Retinal pigment epithelial cell (primary cell): ENCODE measurements around the gene CALHM1.

ENCODE experiments used
- DNase-seq: peaks from one replicate; pipeline ENCODE4 v3.0.0-alpha.2; 2010; ENCODE audit warnings: low read depth
- H3K4me3 ChIP-seq: 2 replicates; pipeline ENCODE4 v1.5.1; 2011; ENCODE audit warnings: mild to moderate bottlenecking, low read length, control low read depth, moderate library complexity
- TF ChIP-seq, protein P1 (sequence below): conservative IDR thresholded peaks from 2 replicates; pipeline ENCODE4 v1.5.1; 2011; ENCODE audit warnings: low read depth, low read length, control low read depth, inconsistent platforms

Gene CALHM1

DNA sequence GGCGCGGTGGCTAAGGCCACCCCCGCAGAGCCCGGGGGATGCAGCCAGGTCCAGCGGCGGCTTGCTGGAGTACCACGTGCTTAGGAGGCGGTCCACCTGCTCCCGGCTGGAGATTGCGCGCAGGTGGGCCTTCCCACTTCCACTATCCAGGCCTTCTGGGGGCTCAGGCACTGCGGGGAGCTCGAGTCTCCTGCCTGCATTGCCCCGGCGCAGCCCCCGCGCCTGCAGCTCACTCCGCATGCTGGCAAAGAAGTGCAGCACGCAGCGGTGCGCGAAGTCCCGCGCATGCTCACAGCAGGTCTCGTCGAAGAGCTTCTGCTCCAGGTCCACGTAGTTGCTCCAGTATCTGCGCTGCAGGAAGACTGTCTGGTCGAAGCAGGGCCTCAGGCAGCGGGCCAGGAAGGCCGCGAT lies 14.6 kb upstream of the CALHM1 start:
- no peak overlapping the region for H3K4me3 ChIP-seq

DNA sequence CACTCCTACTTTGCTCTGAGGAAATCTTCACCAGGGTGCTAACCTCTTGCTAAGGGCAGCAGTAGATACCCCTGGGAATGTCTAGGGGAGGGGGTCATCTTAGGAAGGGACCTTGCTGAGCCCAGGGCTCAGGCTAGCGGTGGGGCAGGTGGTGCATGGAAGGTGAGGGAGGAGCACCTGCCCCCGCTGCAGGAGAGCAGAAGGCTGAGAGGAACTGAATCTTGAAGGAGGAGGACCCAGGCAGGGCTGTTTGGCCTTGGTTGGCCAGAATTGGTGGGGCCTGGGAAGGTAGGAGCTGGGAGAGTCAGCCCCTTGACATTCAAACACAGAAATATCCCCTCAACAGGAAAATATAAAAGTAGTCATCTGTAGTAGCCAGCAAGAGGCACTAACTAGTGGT lies 13.3 kb upstream of the CALHM1 start:
- no peak for DNase-seq
- TF ChIP-seq, protein P1, sequence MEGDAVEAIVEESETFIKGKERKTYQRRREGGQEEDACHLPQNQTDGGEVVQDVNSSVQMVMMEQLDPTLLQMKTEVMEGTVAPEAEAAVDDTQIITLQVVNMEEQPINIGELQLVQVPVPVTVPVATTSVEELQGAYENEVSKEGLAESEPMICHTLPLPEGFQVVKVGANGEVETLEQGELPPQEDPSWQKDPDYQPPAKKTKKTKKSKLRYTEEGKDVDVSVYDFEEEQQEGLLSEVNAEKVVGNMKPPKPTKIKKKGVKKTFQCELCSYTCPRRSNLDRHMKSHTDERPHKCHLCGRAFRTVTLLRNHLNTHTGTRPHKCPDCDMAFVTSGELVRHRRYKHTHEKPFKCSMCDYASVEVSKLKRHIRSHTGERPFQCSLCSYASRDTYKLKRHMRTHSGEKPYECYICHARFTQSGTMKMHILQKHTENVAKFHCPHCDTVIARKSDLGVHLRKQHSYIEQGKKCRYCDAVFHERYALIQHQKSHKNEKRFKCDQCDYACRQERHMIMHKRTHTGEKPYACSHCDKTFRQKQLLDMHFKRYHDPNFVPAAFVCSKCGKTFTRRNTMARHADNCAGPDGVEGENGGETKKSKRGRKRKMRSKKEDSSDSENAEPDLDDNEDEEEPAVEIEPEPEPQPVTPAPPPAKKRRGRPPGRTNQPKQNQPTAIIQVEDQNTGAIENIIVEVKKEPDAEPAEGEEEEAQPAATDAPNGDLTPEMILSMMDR = no peak
- H3K4me3 ChIP-seq = no peak overlapping the region

More for the DNA sequence above, 14.6 kb upstream of the CALHM1 start:
- no peak for DNase-seq
- TF ChIP-seq, protein P1 = no peak

DNA sequence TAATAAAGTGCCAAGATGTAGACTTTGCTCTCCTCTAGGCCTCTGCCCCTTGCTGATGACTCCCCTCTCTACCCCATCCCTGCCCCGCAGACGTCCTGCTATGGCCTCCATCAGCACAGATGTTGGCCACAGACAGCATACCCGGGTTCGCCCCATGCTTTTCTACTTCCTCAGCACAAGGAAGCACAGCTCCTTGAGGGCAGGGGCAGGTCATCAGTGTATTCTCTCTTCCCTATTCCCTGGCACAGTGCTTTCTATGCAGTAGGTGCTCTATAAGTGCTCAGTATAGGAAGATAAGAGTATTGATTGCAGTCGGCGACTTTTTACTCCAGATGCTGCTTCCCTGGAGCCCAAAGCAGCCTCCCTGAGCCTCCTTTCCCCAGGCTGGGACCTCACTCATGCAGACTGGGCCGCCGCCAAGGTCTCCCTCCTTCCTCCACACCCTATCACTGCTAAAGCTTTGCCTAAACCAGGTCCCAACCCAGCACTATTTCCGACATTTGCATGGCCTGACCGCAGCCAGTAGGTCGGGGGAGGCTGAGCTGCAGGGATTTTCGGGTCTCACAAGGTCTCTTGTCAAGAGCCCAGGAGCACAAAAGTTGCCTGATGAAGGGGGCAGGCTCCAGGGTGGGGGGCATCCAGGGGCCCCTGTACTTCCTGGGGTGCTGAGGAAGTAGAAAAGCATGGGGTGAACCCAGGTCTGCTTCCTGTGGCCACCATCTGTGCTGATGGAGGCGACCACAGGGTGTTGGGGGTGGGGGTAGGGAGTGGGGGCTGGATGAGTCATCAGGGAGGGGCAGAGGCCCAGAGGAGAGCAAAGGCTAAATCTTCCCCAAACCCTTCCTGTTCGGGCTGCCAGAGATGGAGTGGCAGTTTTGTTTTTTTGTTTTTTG lies 12.3 kb upstream of the CALHM1 start:
- DNase-seq = no peak
- no peak overlapping the region for H3K4me3 ChIP-seq
- TF ChIP-seq, protein P1 = no peak

DNA sequence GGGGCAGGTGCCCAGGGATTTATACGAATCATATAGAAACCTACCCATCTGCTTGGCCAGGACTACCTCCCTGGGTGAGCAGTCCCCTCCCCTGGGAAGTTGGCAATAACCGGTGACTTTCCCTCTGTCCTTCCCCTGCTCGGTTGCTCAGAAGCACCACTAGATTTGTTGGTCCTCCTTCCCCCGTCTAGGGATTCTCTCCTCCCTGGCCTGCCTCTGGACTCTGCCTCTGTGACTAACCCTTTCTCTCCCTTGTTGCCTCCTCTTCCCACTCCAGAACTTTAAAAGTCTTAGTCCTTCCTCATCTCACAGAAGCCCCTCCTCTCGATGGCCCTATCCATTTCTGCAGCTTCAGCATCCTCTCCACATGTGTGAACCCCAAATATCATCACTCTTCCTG lies 10.5 kb upstream of the CALHM1 start:
- no peak overlapping the region for H3K4me3 ChIP-seq
- TF ChIP-seq, protein P1 = no peak
- DNase-seq = no peak

DNA sequence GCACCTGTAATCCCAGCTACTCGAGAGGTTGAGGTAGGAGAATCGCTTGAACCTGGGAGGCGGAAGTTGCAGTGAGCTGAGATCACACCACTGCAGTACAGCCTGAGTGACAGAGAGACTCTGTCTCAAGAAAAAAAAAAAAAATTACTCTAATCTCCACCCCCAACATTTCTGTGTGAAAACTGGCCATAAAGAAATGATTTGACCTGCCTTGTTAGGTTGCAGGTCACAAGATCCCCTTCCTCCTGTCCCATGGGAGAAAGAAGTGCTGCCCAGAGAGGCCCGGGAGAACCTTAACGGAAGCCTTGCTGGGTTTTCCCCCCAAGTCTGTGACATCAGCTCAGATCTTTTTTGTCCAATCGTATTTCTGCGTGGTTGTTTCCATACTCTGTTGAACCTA lies 8.7 kb upstream of the CALHM1 start:
- no peak for DNase-seq
- TF ChIP-seq, protein P1 = no peak

DNA sequence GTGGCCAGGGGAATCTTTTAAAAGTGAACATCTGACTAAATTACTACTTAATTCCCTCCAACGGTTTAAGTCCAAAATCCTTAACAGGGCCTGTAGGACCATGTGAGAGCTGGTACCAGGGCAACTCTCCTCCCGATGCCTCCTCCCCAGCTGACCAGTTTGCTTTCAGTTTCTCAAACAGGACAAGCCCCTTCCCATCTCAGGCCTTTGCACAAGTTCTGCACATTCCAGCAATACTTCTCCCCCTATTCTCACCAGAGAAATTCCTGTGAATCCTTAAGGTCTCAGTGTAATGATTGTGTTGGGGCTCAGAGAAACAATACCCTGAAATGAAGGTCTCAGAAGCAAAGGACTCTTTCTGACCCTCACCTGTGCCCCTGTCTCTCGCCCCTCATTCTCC lies 8.0 kb upstream of the CALHM1 start:
- H3K4me3 ChIP-seq = no peak overlapping the region
- TF ChIP-seq, protein P1 = no peak
- DNase-seq = no peak

More for the DNA sequence above, 8.7 kb upstream of the CALHM1 start:
- H3K4me3 ChIP-seq = no peak overlapping the region
